HepG2 (cell line): ENCODE results near the gene MTRF1. TPM values are rescaled to one million over a fixed set of nuclear protein-coding genes. Genes with fewer than 3 reads are reported as not detected.
A peak's percentile ranks its signal among the peaks of the same experiment; 100 is the strongest.

Source experiments
- AGO2 ChIP-seq: fragments of 200-400 bp; formaldehyde crosslinking; optimal IDR thresholded peaks from 2 replicates; pipeline ENCODE3; 2017; ENCODE audit warnings: mild to moderate bottlenecking, low read depth, low read length, moderate library complexity
- ATF6 ChIP-seq: sonication (generic); formaldehyde crosslinking; conservative IDR thresholded peaks from 2 replicates; pipeline ENCODE4 v1.4.0; 2020; ENCODE audit warnings: missing genetic modification reagents
- ELF3 ChIP-seq: IDR thresholded peaks from 2 replicates; pipeline ENCODE4 v1.6.1; 2016; ENCODE audit warnings: missing genetic modification reagents, missing compliant biosample characterization
- ERF ChIP-seq: IDR thresholded peaks from 2 replicates; pipeline ENCODE4 v1.6.1; 2018; ENCODE audit warnings: missing biosample characterization, missing genetic modification reagents
- GPBP1L1 ChIP-seq: sonication (generic); formaldehyde crosslinking; IDR thresholded peaks from 2 replicates; pipeline ENCODE4 v1.5.0; 2020; ENCODE audit warnings: mild to moderate bottlenecking, missing genetic modification reagents
- HHEX ChIP-seq: IDR thresholded peaks from 2 replicates; pipeline ENCODE4 v1.6.1; 2016; ENCODE audit warnings: control low read depth
- HOXA7 ChIP-seq: sonication (generic); formaldehyde crosslinking; IDR thresholded peaks from 2 replicates; pipeline ENCODE4 v1.8.1; 2022; ENCODE audit warnings: mild to moderate bottlenecking, missing genetic modification reagents, moderate library complexity
- MED13 ChIP-seq: sonication (generic); formaldehyde crosslinking; IDR thresholded peaks from 2 replicates; pipeline ENCODE4 v1.5.0; 2020; ENCODE audit warnings: missing genetic modification reagents
- MED8 ChIP-seq: sonication (generic); formaldehyde crosslinking; IDR thresholded peaks from 2 replicates; pipeline ENCODE4 v1.8.1; 2023; ENCODE audit warnings: mild to moderate bottlenecking, missing genetic modification reagents; ENCODE audit not compliant: insufficient replicate concordance
- MYNN ChIP-seq: sonication (generic); formaldehyde crosslinking; IDR thresholded peaks from 2 replicates; pipeline ENCODE4 v1.4.0; 2020; ENCODE audit warnings: mild to moderate bottlenecking, low read depth, missing genetic modification reagents
- NRL ChIP-seq: sonication (generic); formaldehyde crosslinking; IDR thresholded peaks from 2 replicates; pipeline ENCODE4 v1.5.0; 2020; ENCODE audit warnings: missing genetic modification reagents, mild to moderate bottlenecking, moderate library complexity, borderline replicate concordance
- STAT6 ChIP-seq: sonication (generic); formaldehyde crosslinking; IDR thresholded peaks from 2 replicates; pipeline ENCODE4 v1.4.0; 2020; ENCODE audit warnings: missing genetic modification reagents, mild to moderate bottlenecking, borderline replicate concordance
- THAP7 ChIP-seq: sonication (generic); formaldehyde crosslinking; IDR thresholded peaks from 2 replicates; pipeline ENCODE4 v1.8.1; 2023; ENCODE audit warnings: mild to moderate bottlenecking, missing genetic modification reagents
- ZNF225 ChIP-seq: sonication (generic); formaldehyde crosslinking; IDR thresholded peaks from 2 replicates; pipeline ENCODE4 v1.4.0; 2020; ENCODE audit warnings: mild to moderate bottlenecking, missing genetic modification reagents
- ZNF317 ChIP-seq: sonication (generic); formaldehyde crosslinking; IDR thresholded peaks from 2 replicates; pipeline ENCODE4 v1.5.0; 2020; ENCODE audit warnings: mild to moderate bottlenecking, missing genetic modification reagents
- ZNF331 ChIP-seq: sonication (generic); formaldehyde crosslinking; IDR thresholded peaks from 2 replicates; pipeline ENCODE4 v1.4.0; 2020; ENCODE audit warnings: missing genetic modification reagents
- ZNF335 ChIP-seq: sonication (generic); formaldehyde crosslinking; IDR thresholded peaks from 2 replicates; pipeline ENCODE4 v1.4.0; 2020; ENCODE audit warnings: missing genetic modification reagents
- ZNF574 ChIP-seq: sonication (generic); formaldehyde crosslinking; IDR thresholded peaks from 2 replicates; pipeline ENCODE4 v1.4.0; 2020; ENCODE audit warnings: missing genetic modification reagents
- ZNF577 ChIP-seq: sonication (generic); formaldehyde crosslinking; IDR thresholded peaks from 2 replicates; pipeline ENCODE4 v1.4.0; 2020; ENCODE audit warnings: mild to moderate bottlenecking, low read depth, missing genetic modification reagents, borderline replicate concordance
- ZNF766 ChIP-seq: sonication (generic); formaldehyde crosslinking; IDR thresholded peaks from 2 replicates; pipeline ENCODE4 v1.5.0; 2020; ENCODE audit warnings: missing genetic modification reagents, borderline replicate concordance
- polyA plus RNA-seq, 8 experiments: library from polyadenylated mRNA; depleted of rRNA in 3 of 8; stranded (reverse) in 7 of 8; unstranded in 1 of 8; fragments of >200 nt; fragmentation: Illumina TruSeq in 4 of 8; extraction: Trizol in 4 of 8; gene quantifications; 2 replicates each; pipeline versions ENCODE4 v1.2.1 to v1.2.3, GENCODE V29; 2011 to 2016; ENCODE audit warnings: low read depth in 4 of 8, missing spikeins in 1 of 8, mixed read lengths in 1 of 8; ENCODE audit not compliant: insufficient read depth in 1 of 8
- total RNA-seq, 5 experiments: library from RNA; depleted of rRNA; stranded (reverse); fragments of >200 nt; fragmentation: Illumina TruSeq; extraction: Trizol; gene quantifications; 2 replicates each; pipeline ENCODE4 v1.2.3, GENCODE V29; 2016; ENCODE audit warnings: low read depth in 1 of 5

MTRF1 gene
- total and polyA plus RNA-seq, 2 of the 13 experiments (the other 11 are each of a cell fraction or from before 2014, with no cell fraction given): 21.6 to 27.2 TPM

GRCh38 chr13:41310963-41311405 lies 47.6 kb upstream of the MTRF1 start, which contains the start of gene NAA16 (continued):
- peak; percentile 68; the same call in 1 of the 2 replicates for TF ChIP-seq ZNF574 (CRISPR knock-in tag)
- peak; percentile 61 for TF ChIP-seq MED8 (CRISPR knock-in tag)
- TF ChIP-seq ZNF225 (CRISPR knock-in tag): peak; percentile 60
- no peak for TF ChIP-seq ZNF317 (CRISPR knock-in tag)
- no peak for TF ChIP-seq MYNN (CRISPR knock-in tag)
- TF ChIP-seq MED13 (CRISPR knock-in tag): peak; percentile 73
- peak; percentile 57 for TF ChIP-seq ERF (CRISPR knock-in tag)
- TF ChIP-seq HHEX (CRISPR knock-in tag): no peak
- no peak for TF ChIP-seq AGO2
- no peak for TF ChIP-seq ZNF335
- no peak for TF ChIP-seq GPBP1L1 (CRISPR knock-in tag)
- TF ChIP-seq ELF3 (CRISPR knock-in tag): no peak
- no peak for TF ChIP-seq THAP7 (CRISPR knock-in tag)
- TF ChIP-seq ZNF577 (CRISPR knock-in tag): no peak
- no peak for TF ChIP-seq ATF6 (CRISPR knock-in tag)
- TF ChIP-seq STAT6 (CRISPR knock-in tag): no peak
- no peak for TF ChIP-seq HOXA7 (CRISPR knock-in tag)
- TF ChIP-seq ZNF331 (CRISPR knock-in tag): no peak
- peak; percentile 21; the same call in 1 of the 2 replicates for TF ChIP-seq ZNF766 (CRISPR knock-in tag)
- 0 out of 2 replicates have a peak, but pooled peaks have one; percentile 24 for TF ChIP-seq NRL (CRISPR knock-in tag)
